Right lung (tissue), 5 donors: ENCODE data around the gene PHF21A. TPM values are rescaled to one million over a fixed set of nuclear protein-coding genes. Genes with fewer than 3 reads are reported as not detected.
"Not testable (repeated sequence)": the region's sequence is repeated elsewhere in the genome, so short reads cannot be mapped to it uniquely, and the experiment has no call there.

ENCODE experiments used
- DNase-seq, 2 donors: peaks; one replicate each; pipeline ENCODE4 v3.0.0-alpha.2; 2013
- polyA plus RNA-seq, 5 donors: library from polyadenylated mRNA; unstranded; fragments of 120-200 nt; gene quantifications; one replicate each; pipeline versions ENCODE4 v1.2.1 to v1.2.3, GENCODE V29; 2013; ENCODE audit warnings: inconsistent platforms in 1 of 5, low replicate concordance in 1 of 5; ENCODE audit not compliant: insufficient read length in 5 of 5, insufficient read depth in 1 of 5

PHF21A gene
- polyA plus RNA-seq, 5 donors = 51.5 to 68.4 (median 64.1) TPM

DNA sequence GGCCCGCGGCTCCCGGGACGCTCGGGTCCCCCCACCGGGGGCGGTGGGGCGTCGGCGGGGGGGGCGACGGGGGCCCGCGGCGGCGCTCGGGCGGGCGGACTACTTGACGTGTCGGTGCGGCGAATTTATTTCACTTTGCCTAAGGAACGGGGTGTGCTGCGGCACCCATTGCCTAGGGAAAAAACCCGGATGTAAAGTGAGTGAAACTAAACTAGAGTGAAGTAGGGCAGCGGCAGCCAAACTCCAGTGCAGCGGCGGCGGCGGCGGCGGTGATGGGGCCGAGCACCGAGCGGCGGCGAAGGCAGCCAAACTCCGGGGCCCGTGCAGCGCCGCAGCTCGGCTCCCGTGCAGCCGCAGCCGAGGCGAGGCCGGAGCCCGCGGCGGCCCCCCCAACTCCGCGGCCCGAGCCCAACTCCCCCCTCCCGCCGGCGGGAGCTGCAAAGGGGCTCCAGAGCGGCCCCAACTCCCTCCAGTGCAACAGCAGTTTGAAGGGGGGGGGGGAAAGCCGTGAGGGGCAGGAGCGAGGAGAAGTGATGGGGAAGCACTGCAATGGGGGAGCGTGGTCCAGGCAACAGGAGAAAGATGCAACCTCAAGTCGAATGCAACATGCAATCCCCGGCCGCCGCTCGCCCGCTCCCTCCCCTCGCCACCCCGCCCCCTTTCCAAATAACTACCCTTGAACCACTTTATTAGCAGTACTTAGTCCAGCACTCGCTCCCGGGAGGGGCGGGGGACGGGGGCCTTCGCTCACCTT is 647 bp upstream of the PHF21A start:
- DNase-seq = peak; percentile 84 to 85

DNA sequence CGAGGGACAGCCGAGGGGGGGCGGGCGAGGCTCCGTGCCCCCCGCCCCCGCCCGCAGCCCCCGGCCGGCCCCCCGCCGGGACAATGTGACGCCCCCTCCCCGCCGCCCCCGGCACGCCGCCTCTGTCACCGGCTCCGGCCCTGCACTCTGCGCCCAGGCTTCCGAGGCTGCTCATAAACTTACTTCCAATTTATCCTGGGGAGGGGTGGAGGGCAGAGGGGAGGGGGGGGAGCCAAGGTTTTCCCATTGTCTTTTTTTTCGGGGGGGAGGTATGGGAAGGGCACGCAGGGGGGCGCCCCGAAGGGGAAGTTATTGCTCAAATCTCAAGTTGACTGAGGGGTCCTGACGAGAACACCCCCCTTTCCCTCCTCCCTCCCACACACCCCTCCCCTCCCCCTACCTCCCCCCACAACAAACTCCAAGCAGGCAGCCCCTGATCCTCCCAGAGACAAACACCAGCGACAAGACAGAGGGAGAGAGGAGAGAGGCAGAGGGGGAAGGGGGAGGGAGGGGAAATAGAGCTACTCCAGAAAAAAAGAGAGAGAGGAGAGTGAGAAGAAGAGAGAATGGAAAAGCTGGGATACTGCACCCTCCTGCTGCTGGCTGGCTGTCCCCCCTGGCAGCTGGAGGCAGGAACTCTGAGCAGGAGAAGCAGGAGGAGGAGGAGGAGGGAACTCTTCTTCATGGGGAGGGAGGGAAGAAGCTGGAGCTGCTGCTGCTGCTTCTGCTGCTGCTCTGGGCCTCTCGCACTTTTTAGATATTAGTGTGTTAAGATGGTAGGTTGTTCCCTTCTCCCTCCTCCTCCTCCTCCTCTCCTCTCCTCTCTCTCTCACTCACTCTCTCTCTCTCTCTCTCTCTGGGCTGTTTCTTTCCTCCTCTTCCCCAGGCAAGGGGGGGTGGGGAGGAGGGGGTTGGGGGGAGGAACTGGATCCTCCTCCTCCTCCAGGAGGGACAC is 631 bp downstream of the PHF21A start:
- peak in 1 of 2 donors; percentile 85 for DNase-seq

DNA sequence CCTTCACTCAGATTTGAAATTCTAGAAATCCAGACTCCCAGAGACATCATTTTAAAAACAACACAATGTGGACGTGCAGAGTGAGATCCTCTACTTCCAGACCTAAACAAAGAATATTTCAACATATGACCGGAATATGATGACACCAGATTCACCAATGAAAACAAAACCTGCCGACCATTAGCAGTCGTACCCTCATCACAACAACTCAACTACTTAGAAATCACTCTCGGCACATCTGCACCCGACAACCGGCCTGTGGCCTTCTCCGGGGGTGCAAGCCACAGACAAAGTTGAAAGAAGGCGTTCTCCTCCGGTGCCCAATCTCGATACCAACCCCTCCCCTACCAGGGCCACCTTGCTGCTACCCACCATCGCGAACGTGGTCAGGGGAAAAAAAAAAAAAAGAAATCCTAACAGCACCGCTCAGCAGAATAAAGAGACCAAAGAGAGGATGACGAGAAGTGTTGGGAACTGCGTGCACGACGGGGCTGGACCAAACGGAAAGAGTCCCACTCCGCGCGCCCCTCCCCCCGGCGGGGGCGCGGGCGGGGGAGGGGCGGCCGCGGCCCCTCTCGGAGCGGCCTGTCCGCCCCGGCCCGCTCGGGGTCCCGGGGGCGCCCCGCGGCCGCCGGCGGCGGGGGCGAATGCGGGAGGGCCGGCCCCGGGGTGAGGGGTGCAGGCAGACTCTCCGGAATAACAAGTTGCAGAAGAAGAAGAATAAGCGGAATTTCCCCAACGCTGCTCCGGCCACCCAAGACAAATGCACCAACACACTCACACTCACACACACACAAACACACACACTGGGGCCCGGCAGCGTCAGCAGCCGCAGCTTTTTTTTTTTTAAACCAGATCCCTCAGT is 1.7 kb downstream of the PHF21A start:
- DNase-seq = peak; percentile 70 to 78

DNA sequence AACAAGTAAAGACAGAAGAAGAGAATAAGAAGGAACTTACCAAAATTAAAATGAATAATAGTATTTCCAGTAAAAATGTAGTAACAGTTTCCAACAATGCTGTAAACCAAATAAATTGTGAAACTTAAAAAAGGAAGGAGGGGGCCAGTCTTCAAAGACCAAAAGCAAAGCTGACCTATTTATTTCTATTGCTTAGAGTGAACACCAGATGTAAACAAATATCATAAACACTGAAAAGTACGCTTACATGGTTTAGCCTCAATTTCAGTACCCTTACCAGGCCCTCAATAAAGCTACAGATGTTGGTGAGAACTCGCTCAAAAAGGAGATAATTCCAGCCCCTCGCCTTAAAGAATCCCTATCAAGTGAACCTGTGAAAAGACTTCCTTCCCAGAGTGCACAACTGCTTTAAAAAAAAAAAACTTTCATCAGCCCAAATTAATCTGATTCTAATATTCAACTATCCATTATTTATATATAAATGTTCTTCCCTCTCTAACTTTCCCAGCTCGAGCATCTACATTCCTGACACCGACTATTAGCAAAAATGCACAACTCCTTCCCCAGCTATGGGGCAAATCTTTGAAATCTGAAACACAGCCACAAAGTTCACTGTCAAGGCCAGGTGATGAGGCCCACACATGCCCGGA is 2.4 kb downstream of the PHF21A start:
- no peak for DNase-seq

DNA sequence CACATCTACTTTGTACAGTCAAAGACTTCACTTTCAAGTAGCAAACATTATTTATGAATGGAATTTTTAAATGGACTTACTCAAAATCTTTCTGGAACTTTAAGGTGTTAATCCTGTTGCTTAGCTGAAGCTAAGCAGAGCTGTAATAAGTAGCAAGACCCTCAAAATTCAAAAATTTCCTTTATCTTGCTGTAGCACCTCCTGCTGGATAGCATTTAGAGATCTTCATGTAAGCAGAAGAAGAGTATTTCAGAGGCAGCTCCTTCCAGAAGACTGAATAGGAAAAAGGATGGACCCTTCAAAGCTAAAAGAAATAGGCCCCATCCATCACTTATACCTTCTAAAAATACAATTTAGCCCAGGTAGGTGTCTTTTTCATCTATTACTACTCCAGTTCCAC is 3.4 kb downstream of the PHF21A start:
- no peak for DNase-seq

DNA sequence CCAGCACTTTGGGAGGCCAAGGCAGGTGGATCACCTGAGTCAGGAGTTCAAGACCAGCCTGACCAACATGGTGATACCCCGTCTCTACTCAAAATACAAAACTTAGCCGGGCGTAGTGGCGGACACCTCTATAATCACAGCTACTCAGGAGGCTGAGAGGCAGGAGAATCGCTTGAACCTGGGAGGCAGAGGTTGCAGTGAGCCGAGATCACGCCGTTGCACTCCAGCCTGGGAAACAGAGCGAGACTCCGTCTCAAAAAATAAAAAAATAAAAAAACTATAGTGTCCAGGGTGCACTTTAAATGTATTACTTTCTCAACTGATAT is 4.6 kb downstream of the PHF21A start:
- not testable (repeated sequence) for DNase-seq

DNA sequence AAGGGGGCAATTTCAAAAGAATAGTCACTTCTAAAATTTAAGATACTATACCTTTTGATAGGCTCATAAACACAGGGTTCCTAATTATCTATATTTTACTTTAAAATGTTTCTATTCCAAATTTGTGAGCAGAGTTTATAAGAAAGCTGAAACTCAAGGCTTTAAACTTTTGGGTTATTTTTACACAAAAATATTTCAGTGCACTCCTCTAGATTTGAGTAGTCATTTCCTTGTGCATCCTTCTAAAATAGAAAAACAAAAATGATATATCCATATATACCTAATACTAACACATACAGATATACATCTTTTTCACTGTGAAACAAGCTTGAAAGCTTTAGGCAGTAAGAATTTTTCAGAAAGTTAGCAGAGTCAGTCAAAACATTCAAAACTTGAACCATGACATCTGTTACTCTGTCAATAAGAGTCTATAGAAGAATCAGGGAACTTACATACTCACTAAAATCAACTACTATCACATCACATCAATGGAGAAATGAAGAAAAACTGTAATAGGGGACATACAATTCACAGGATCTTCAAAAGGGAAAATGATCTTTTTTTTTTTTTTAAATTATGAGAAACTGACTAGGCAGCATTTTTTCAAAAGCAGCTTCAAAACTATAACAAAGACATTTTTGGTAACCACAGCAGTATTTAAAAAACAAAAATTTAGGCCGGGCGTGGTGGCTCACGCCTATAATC is 5.1 kb downstream of the PHF21A start:
- DNase-seq = no peak

DNA sequence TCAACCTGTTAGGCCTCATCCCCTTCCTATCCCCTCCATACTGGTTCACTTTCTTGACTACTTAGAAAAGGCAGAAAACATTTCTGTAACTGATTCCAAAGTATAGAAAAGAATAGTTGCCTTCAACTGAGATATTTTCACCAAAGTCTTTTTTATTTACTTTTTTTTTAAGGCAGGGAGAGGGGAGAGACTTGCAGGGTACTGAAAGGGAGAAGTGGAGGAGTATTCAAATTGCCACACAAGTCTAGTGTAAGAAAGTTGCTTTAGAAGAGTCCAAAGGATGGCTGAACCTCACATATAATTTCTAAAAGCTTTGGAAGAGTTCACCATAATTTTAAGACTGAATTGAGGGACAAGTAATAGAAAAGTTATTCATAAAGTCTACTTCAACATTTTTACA is 6.3 kb downstream of the PHF21A start:
- no peak for DNase-seq

DNA sequence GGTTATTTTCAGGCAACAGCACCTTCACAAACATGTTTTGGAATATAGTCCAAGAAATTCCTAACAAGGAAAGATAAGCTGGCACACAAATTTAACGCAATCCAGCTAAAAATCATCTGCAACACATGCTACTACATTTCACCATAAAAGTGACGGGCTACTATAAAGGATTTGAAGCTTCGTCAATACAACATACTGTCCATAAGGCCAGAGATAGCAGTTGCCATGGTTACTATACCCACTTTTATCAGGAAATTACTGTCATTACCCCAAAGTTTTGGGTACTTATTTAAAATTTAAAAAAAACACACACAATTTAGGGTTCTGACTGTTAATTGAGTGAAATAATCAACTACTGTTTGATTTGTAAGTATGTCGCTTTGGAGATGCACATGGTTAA is 6.9 kb downstream of the PHF21A start:
- no peak for DNase-seq

DNA sequence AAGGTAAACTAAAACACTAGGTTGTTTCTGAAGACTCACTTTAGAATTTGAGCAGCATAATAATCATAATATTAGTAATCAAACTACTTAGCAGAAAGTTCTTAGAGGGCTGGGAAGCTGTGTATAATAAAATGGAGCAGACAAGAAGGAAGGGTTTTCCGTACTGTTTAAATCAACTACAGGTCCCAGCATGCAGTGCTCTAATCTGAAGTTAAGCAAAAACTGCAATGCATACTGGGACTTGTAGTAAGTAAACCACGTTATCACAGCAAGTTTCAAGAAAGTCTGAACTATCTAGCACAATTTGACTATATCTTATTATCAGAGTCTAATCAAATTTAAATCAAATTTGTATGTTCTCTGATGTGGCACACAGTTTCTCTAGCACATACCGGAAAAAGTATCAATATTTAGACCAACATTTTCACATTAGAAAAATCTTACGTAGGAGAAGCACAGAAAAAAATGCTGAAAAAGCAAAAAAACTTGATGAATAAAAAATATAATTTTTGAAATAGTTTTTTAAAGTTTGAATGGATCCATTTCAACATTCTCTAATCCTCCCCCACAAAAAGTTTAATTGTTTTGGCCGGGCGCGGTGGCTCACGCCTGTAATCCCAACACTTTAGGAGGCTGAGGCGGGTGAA is 8.2 kb downstream of the PHF21A start:
- peak in 1 of 2 donors; percentile 36 for DNase-seq

DNA sequence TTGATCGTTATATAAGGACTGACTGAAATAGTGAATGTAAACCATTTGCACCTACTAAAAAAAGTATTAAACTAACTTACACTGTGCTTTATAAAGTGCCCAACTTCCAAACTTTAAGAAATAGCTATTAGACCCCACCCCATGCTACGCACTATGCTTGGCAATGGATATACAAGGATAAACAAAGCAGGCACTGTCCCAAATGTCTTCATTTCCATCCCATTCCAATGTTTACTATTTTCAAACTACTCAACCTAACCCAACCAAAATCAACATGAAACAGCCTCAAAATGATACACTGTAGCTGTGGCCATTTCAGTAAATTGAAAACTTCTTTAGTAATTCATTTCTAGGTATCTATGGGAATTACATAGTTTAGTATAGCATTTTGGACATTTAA is 12.5 kb downstream of the PHF21A start:
- no peak for DNase-seq

DNA sequence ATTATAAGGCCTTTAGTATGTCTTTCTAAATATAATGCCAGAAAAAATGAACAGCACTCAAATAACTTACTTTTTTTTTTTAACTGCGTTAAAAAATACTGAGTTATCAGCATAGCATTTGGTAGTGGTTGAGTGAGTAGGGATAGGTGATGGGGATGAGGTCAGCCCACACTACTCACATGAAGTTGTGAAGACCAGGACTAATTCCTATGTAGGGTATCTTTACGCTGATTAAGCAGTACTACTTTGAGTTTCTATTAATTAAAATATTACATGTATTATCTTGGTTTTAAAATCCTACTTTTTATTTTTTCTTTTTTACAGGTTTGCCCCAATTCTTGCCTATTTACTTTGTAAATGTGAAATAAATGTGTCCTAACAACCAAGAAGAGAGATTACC is 13.5 kb downstream of the PHF21A start:
- no peak for DNase-seq

DNA sequence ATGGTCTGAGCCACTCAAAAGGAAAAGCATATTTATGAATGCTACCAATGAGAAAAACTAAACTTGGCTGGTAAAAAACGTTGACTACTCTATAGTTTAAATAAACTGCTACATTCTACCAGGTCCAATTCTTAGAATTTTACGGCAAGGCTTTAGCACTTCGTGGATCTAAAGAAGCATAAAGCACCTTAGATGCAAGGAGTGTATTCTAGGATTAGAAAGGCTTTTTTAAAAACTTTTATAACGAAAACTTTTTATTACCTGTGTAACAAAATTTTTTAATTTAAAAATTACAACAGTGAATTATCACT is 13.9 kb downstream of the PHF21A start:
- no peak for DNase-seq

DNA sequence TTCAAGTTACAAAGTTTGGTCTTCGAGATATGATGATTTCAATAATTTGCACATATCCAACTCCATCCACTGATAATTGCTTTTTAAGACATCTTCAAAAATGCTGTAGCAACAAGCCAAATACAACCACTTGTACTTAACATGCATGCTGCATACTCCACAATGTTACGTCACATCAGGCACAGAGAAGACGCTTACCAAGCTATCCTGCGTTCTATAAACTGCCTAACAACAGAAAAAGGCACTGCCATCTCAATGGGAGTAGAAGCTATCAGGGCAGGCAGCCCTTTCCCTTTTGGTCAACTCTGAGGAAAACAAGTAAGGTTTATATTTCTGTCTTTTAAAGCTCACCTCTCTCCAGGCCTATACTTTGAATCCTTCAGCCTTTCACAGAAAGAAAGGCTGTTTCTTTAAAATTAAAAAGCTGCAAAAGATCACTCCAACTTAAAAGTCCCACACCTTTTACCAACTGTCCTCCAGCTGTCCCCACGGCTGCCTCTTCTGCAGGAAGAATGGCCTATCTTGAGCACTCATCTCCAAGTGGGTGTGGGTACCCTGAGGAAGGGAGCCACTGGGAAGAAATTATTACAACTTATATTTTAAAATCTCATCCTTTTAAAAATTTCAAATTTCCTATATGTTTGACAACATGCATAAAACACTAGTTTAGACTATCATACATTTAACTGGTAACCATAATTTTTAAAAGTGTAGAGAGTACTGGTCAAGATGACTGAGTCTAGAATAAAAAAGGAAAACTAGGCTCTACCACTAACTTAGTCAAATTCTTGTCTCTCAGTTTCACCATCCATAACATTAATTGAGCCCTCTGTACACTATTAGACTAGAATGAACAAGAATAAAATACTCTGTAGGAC is 14.5 kb downstream of the PHF21A start:
- DNase-seq = peak in 1 of 2 donors; percentile 27

DNA sequence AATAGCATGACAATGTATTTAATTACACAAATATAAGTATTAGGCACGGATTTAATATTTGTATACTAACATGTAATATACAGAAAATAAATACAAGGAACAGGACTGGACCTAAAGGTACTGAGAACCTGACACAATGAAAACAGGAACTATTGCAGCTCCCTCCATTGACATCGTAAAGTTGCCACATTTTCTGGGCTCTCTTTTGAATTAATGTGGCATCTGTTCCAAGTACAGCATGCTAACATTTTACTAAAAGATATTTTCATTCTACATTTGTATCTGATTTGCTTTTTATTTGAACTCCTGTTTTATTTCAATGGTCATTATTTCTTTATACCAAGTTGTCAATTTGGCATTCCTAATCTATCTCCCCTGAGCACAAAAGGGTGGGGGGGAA is 15.3 kb downstream of the PHF21A start:
- no peak for DNase-seq

DNA sequence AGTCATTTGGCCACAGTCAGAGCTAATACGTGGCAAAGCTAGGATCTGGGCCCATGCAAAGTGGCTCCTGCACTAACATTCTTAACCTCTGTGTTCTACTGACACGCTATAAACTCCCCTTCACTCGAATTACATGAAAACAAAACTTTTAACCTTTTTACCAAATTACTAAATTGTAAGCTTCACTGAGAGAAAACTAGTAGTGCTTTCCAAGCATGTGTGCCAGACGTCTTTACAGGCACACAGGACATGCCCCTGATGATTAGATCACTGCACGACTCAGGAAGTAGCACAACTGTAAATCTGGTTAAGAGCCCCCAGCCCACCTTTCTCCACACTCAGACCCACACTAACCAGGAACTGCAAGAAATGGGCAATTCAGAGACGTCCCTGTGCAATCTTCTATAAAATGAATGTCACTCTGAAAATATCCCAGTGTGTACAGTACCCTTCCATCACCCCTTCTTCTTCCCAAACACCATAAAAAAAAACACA is 16.1 kb downstream of the PHF21A start:
- DNase-seq = no peak

DNA sequence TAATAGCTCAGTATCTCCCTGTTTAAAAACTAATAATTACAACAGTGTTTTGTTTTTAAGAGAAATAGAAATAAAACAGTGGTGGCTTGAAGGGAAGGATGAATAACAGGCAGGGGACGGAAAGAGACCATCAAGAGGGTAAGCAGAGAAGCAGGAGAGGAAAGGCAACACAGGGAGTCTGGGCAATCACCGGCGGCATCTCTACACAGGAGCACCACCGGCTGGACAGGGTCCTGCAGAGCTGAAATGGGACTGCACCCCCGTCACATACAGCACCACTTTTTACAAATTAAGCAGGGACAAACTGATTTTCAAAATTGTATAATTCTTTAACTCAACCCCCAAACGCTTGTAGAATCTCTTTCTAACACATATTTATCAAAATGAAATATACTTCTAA is 18.4 kb downstream of the PHF21A start:
- no peak for DNase-seq

DNA sequence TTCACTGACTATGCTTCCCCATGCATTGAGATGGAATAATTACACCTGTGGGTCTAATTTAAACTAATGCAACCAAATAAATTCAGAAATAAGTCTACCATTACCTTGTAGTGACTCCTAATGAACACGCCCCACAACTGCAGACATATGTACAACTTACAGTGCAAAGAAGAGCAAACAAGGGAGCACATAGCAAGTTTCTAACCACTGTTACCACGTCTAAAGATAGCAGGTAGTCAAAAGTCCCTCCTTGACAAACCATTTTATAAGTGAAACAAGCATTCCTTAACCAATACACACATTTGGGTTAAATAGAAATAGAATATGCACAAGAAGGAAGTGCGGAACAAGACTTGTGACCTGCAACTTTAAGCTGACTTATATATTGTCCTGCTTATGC is 20.6 kb downstream of the PHF21A start:
- DNase-seq = no peak

DNA sequence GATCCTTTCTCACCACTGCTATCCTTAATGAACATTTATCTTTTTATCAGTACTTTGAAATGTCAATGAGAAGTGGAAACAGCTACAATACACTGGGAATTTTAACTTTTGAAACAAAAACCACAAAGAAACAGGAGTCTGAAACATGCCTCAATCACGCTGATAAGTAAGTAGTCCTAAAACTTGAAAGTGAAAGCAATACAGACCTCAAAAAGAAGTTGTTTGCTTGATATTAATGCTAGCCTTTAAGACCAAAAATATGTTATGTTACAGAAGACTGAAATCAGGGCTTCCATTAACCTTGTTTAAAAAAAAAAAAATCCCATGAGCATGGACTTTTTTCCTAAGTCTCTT is 21.3 kb downstream of the PHF21A start:
- no peak for DNase-seq

DNA sequence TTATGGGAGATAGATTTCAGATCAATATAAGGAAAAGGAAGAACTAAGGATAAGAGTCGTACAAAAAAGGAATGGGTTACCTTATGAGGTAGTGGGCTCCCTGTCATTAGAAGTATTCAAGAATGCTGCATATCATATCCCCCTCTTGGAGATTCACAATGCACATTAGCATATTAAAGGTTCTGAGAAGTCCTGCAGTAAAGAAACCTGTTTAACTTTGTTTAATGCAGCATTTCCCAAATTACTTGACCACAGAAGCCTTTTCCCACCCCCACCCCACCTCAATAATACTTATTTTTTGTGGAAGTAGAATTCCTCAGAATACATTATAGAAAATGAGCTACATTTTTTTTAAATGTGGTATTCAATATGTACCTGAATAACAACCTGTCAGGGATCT is 30.9 kb downstream of the PHF21A start:
- DNase-seq = no peak
